A673 (cell line): ENCODE results near the gene ISYNA1. TPM values are rescaled to one million over a fixed set of nuclear protein-coding genes. Genes with fewer than 3 reads are reported as not detected.

Experiments
- BruUV-seq: library from RNA; stranded (reverse); fragments of 400-500 nt; replicated peaks from 2 replicates; lab custom pipeline; 2021; lab: Mats Ljungman, UMichigan
- CTCF ChIA-PET: fragments of 300-600 bp; sonication (Branson Sonifier 250); formaldehyde crosslinking; loops from one replicate; lab custom pipeline; 2022; ENCODE audit warnings: antibody characterized with exemption; lab: Charles Lee
- POLR2A ChIA-PET: fragments of 300-600 bp; sonication (Branson Sonifier 250); formaldehyde crosslinking; loops from one replicate; lab custom pipeline; 2022; ENCODE audit warnings: antibody characterized with exemption; ENCODE audit not compliant: low non-redundant PET; lab: Charles Lee
- DNase-seq: peaks from one replicate; pipeline ENCODE4 v3.0.0-alpha.2; 2015; ENCODE audit warnings: low spot score
- H3K27ac ChIP-seq: fragments of 200-600 bp; sonication (generic); 2 replicates; pipeline ENCODE4 v1.5.1; 2016; ENCODE audit warnings: mixed run types, low read depth, mild to moderate bottlenecking, mixed read lengths, antibody characterized with exemption, low read length; ENCODE audit not compliant: poor library complexity, severe bottlenecking
- H3K27me3 ChIP-seq: fragments of 200-600 bp; sonication (generic); replicated peaks from 2 replicates; pipeline ENCODE4 v1.6.1; 2017; ENCODE audit warnings: mixed run types, low read depth, mild to moderate bottlenecking, mixed read lengths, antibody characterized with exemption, low read length; ENCODE audit not compliant: insufficient read depth, poor library complexity
- H3K36me3 ChIP-seq: fragments of 200-600 bp; sonication (generic); 2 replicates; pipeline ENCODE4 v1.6.1; 2016; ENCODE audit warnings: mixed run types, mild to moderate bottlenecking, mixed read lengths, antibody characterized with exemption, low read length; ENCODE audit not compliant: insufficient read depth, poor library complexity, severe bottlenecking
- H3K4me1 ChIP-seq: fragments of 200-600 bp; sonication (generic); 2 replicates; pipeline ENCODE4 v1.6.1; 2017; ENCODE audit warnings: mixed run types, mild to moderate bottlenecking, mixed read lengths, antibody characterized with exemption, low read length; ENCODE audit not compliant: insufficient read depth, poor library complexity, severe bottlenecking
- H3K4me3 ChIP-seq: fragments of 200-600 bp; sonication (generic); 2 replicates; pipeline ENCODE4 v1.5.1; 2016; ENCODE audit warnings: low read depth, mixed run types, mild to moderate bottlenecking, mixed read lengths, low read length; ENCODE audit not compliant: poor library complexity, severe bottlenecking
- H3K9me3 ChIP-seq: fragments of 200-600 bp; sonication (generic); 2 replicates; pipeline ENCODE4 v1.6.1; 2016; ENCODE audit warnings: mixed run types, low read depth, mild to moderate bottlenecking, mixed read lengths, antibody characterized with exemption, low read length; ENCODE audit not compliant: poor library complexity, severe bottlenecking
- CTCF ChIP-seq: fragments of 300-800, 200-600 bp; sonication (generic); conservative IDR thresholded peaks from 2 replicates; pipeline ENCODE4 v1.5.1; 2017; ENCODE audit warnings: low read depth, mild to moderate bottlenecking, antibody characterized with exemption, low read length, moderate library complexity, mixed read lengths
- EZH2 ChIP-seq: fragments of 200-600 bp; sonication (generic); IDR thresholded peaks from 2 replicates; pipeline ENCODE4 v1.6.1; 2017; ENCODE audit warnings: borderline replicate concordance, low read depth, mild to moderate bottlenecking, mixed read lengths, antibody characterized with exemption, low read length; ENCODE audit not compliant: poor library complexity, severe bottlenecking
- intact Hi-C: fragments of 100-400 bp; cut with micrococcal nuclease; formaldehyde crosslinking; loops from one replicate; pipeline ENCODE4 v1.10.0; 2022; ENCODE audit not compliant: unreplicated experiment
- total RNA-seq: library from RNA; stranded (reverse); gene quantifications from 2 replicates; pipeline ENCODE4 v1.2.3, GENCODE V29; 2021

The ISYNA1 gene
- total RNA-seq, 1 experiment from 2014 or later: 153 TPM

DNA sequence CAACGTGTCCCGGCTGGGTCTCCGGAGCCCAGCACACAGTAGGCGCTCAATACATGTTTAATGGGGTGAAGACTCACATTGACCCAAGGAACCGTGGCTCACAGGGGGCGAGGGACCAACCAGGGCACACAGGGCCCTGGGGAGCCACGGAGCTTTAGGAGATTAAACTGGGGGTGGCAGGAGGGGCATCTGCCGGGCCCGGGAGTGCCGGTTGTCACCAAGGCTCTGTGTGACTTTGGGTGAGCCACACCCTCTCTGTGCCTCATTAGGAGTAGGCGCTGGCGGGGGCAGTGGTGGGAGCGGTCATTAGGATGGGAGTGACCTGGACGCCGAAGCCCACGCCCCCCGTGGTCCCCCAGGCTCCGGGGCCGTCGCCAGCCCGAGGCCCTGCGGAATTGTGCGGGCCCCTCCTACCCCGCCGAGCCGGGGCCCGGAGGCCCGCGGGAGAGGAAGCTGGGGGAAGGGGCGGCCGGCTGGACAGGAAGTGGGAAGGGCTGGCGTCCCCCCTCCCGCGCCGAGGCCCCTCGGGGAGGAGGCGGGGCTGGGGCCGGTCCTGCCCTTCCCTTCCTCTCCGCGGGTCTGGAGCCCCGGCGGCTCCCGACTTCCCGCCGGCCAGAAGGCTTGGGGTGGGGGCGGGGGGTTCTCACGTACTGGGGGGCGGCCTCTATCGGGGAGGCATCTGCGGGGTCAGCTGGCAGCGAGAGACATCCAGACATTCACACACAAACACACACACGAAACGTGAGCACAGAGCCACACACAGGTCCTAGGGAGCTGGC lies 20.5 kb downstream of the ISYNA1 start:
- no peaks in the 10 kb centered on the region for H3K9me3 ChIP-seq
- TF ChIP-seq CTCF (no peak), EZH2 (no peak)
- peak overlapping the region; percentile 99 for H3K27ac ChIP-seq
- peak overlapping the region; percentile 26 for H3K4me3 ChIP-seq
- no TSS peak for BruUV-seq
- intact Hi-C loops: loop anchor here (2.0 to 5.0 kb wide), 2 partner anchors 137 to 215 kb away; partner anchors contain the start of genes JUND and RAB3A
- no peaks in the 10 kb centered on the region for H3K36me3 ChIP-seq
- ChIA-PET CTCF (interaction anchor here (0.9 to 2.3 kb wide), 3 partner anchors 12 to 138 kb away, joined by 5 to 13 read pairs (median 12); no protein-coding TSS in a partner anchor), POLR2A (interaction anchor here (0.5 to 1.8 kb wide), 3 partner anchors 31 to 136 kb away, joined by 3 to 24 read pairs (median 7); partner anchors contain the start of gene JUND)
- H3K4me1 ChIP-seq: peaks cover 69% of the 10 kb centered on the region
- no peaks in the 10 kb centered on the region for H3K27me3 ChIP-seq
- peak; percentile 95 for DNase-seq

DNA sequence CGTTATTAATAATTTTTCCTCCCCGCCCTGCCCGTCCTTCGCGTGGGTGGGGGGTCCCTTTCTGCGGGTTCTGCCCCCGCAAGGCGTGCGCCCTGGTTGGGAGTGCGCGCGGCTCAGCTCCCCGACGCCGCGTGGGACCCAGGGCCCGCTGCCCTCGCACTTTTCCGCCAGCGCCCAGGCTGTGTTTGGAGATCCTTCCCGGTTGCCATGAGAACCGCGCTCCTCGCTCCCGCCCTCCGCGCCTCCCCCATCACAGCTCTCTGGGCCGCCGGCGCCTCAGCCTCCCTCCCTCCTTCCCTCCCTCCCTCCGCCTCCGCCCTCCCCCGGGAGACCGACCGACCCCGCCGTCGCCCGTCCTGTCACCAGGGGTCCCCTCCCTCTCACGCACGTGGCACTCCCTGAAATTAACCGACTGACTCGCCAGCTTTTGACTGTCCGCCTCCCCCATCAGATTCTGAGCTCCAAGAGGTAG lies 21.1 kb downstream of the ISYNA1 start:
- no peaks in the 10 kb centered on the region for H3K36me3 ChIP-seq
- no peaks in the 10 kb centered on the region for H3K9me3 ChIP-seq
- H3K27ac ChIP-seq: peak overlapping the region; percentile 99
- no peak for TF ChIP-seq EZH2
- TF ChIP-seq CTCF: no peak
- no peaks in the 10 kb centered on the region for H3K27me3 ChIP-seq
- peak; percentile 97 for DNase-seq
- peak overlapping the region; percentile 26 for H3K4me3 ChIP-seq
- no TSS peak for BruUV-seq
- POLR2A ChIA-PET: interaction anchor here (0.5 to 1.8 kb wide), 2 partner anchors 30 to 136 kb away, joined by 7 to 24 read pairs; partner anchors contain the start of gene JUND
- intact Hi-C loops: loop anchor here (2.0 to 5.0 kb wide), 2 partner anchors 136 to 215 kb away; partner anchors contain the start of genes JUND and RAB3A
- CTCF ChIA-PET: interaction anchor here (0.6 to 2.3 kb wide), 3 partner anchors 15 to 137 kb away, joined by 3 to 13 read pairs (median 12); no protein-coding TSS in a partner anchor
- H3K4me1 ChIP-seq: peaks cover 63% of the 10 kb centered on the region

DNA sequence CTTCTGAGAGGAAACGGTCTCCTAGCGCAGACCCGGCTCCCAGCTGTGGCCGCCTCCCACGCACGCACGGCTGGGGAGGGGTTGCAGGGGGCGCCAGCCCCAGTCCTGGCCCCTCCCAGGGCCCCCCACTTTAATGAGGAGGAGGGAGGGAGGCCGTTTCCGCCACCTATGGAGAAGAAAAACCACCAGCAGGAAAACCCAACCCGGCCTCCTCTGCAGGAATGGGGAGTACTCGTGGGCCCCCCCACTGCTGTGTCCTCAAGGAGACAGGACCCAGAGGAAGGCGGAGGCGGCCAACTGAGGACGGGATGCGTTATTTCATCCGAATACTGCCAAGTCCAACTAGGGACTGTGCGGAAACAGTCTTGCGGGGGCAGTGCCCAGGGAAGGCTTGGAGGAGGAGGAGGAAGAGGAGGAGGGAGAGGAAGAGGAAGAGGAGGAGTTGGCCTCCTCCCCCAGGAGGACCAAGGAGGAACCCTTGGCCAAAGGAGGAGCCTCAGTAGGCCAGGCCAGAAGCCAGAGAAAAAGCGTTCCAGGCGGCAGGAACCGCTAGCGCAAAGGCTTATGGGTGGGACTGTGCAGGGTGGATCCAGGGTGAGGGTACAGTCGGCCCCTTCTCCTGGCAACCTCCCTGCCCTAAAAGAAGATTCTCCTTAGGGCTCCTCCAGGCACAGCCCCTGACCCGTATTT lies 22.6 kb downstream of the ISYNA1 start:
- TSS peak; percentile 69 for BruUV-seq
- DNase-seq: peak; percentile 99
- intact Hi-C loops: loop anchor here (5.0 kb wide), 1 partner anchor 213 kb away; the partner anchor contains the start of gene RAB3A
- Histone ChIP-seq H3K4me1 (peaks cover 50% of the 10 kb centered on the region), H3K4me3 (no peak overlapping the region), H3K27ac (peak overlapping the region; percentile 99), H3K27me3 (no peaks in the 10 kb centered on the region), H3K9me3 (no peaks in the 10 kb centered on the region), H3K36me3 (no peaks in the 10 kb centered on the region)
- TF ChIP-seq CTCF (no peak), EZH2 (no peak)
- ChIA-PET POLR2A (interaction anchor here (0.8 to 1.1 kb wide), 2 partner anchors 134 to 136 kb away, joined by 3 to 4 read pairs; partner anchors contain the start of gene JUND), CTCF (interaction anchor here (1.1 kb wide), 2 partner anchors 65 to 136 kb away, joined by 4 to 7 read pairs; no protein-coding TSS in a partner anchor)
